H1 (cell line): ENCODE results near the gene NR1I2. TPM values are rescaled to one million over a fixed set of nuclear protein-coding genes. Genes with fewer than 3 reads are reported as not detected.

Experiments
- RAD21 ChIP-seq, 2 experiments: IDR thresholded peaks in 1 of 2; conservative IDR thresholded peaks in 1 of 2; 2 replicates each; pipeline ENCODE4 v1.6.1; 2011; ENCODE audit warnings: low read depth in 2 of 2, low read length in 2 of 2, improper control_type of control experiment in 1 of 2, inconsistent platforms in 1 of 2, mild to moderate bottlenecking in 1 of 2, moderate library complexity in 1 of 2
- polyA plus RNA-seq, 7 experiments: library from polyadenylated mRNA; depleted of rRNA in 3 of 7; stranded (reverse) in 5 of 7; unstranded in 2 of 7; fragments of >200 nt in 5 of 7; fragments of 200-250 nt in 2 of 7; gene quantifications; 1 replicate in 5 of 7; 2 replicates in 1 of 7; 4 replicates in 1 of 7; pipeline versions ENCODE4 v1.2.1 to v1.2.3, GENCODE V29; 2011 to 2013; ENCODE audit warnings: missing spikeins in 2 of 7, mixed read lengths in 2 of 7
- total RNA-seq: library from RNA; stranded (reverse); fragmentation: NEBNext Ultra II Directional; extraction: Animal tissue kit (Norgen Biotek cat#: 25700); gene quantifications from 2 replicates; pipeline ENCODE4 v1.2.1, GENCODE V29; 2021

Gene NR1I2
- total and polyA plus RNA-seq, 2 of the 8 experiments (the other 6 are each of a cell fraction or from before 2014, with no cell fraction given), result 0.28 to 1.8 TPM

DNA sequence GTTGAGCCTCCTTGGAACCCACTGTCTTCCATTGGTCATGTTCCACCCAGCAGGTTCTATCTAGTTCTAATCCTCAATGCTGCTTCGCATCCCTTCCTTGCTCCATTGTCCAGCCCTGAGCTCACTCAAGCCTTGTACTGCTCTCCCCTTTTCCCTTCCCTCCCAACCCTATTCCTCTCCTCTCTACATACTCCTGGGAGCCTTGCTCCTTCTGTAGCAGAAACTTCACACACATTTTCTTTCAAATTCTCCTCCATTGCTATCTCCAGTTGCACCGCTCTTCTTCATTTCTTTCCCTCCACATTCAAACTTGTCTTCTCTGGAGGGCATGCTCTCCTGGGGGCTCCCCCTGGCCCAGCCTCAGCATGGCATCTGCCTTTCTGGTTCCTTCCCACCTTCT lies 14.5 kb downstream of the NR1I2 start (continued):
- TF ChIP-seq RAD21 (IDR thresholded peaks at IDR 0.05 in 1 of 2, conservative IDR thresholded peaks at IDR 0.05 in 1 of 2; ENCODE audit: low read depth in 2 of 2, low read length in 2 of 2), result no peak
